Measurements from ENCODE around the gene CTAG2. TPM values are rescaled to one million over a fixed set of nuclear protein-coding genes. Genes with fewer than 3 reads are reported as not detected.
"Not testable (repeated sequence)": the region's sequence is repeated elsewhere in the genome, so short reads cannot be mapped to it uniquely, and the experiment has no call there.

The CTAG2 gene
- polyA plus RNA-seq, 1 donor from 2014 or later = not detected

DNA sequence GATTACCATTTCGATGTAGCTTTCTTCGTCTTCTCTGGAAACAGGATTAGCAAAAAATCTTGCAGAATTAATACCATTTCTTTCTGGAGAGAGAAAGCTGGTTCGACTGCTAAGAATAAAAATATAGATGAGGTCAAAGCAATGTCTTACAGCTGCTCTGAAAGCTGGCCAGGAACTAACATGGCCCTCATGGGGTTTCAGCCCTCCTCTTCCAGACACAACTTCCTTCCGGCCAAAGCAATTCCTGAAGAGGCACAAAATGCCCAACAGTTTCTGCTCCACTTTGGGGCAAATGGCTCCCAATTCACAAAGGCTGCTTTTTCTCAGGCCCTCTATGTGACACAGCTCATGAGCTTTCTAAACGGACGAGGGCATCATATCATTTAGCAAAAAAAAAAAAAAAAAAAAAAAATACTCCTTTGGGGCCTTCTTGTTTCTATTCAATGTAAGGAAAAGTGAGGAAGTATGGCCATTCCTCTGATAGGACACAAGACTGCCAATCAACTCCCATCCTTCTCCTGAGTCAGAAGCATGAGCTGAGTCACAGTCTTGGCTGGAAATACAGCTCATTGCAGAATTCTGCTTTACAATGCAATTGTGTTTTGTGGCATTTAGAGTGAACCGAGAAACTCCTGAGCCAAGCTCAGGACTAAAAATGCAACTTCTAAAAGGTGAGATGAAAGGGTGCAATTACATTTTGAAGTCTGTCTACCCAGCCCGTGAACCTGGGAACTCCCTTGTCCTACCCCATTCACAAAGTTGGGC is 42.7 kb upstream of the CTAG2 start:
- Histone ChIP-seq H3K27me3 (ENCODE audit: insufficient read depth, low read depth, low read length) (no peaks in the 10 kb centered on the region), H4K20me1 (ENCODE audit: insufficient read depth) (no peaks in the 10 kb centered on the region), H2AFZ (ENCODE audit: low read depth, low read length) (no peak overlapping the region), H3K4me3 (ENCODE audit: low read length) (no peak overlapping the region), H3K36me3 (ENCODE audit: insufficient read depth, low read length) (no peaks in the 10 kb centered on the region), H3K9ac (ENCODE audit: low read length) (no peak overlapping the region), H3F3A (ENCODE audit: insufficient read depth, low read length, poor library complexity, severe bottlenecking) (no peaks in the 10 kb centered on the region), H3K4me2 (ENCODE audit: low read length) (no peak overlapping the region), H3K9me2 (ENCODE audit: insufficient read depth, low read length) (no peaks in the 10 kb centered on the region), H3K79me2 (replicated peaks; ENCODE audit: insufficient read depth, low read length) (no peaks in the 10 kb centered on the region), H3K27ac (ENCODE audit: low read length) (no peak overlapping the region), H3K9me3 (ENCODE audit: low read length) (no peaks in the 10 kb centered on the region)
- TF ChIP-seq POLR2AphosphoS5 (IDR thresholded peaks at IDR 0.05) (no peak), SMC3 (conservative IDR thresholded peaks at IDR 0.05; ENCODE audit: poor library complexity) (no peak), RAD21 (conservative IDR thresholded peaks at IDR 0.05) (no peak), EZH2 (IDR thresholded peaks at IDR 0.05; ENCODE audit: borderline replicate concordance, insufficient read depth, low read length, poor library complexity, severe bottlenecking) (no peak), MXI1 (conservative IDR thresholded peaks at IDR 0.05; ENCODE audit: poor library complexity, severe bottlenecking) (no peak), REST (IDR thresholded peaks at IDR 0.05; ENCODE audit: borderline replicate concordance) (no peak), TAF1 (IDR thresholded peaks at IDR 0.05; ENCODE audit: low read depth) (no peak), CTCF (IDR thresholded peaks at IDR 0.05; ENCODE audit: poor library complexity, severe bottlenecking) (no peak), EP300 (conservative IDR thresholded peaks at IDR 0.05; ENCODE audit: poor library complexity, severe bottlenecking) (no peak)

- Histone ChIP-seq H3K79me2 (replicated peaks; ENCODE audit: insufficient read depth, low read length) (no peaks in the 10 kb centered on the region), H3K27ac (ENCODE audit: low read length) (no peak overlapping the region), H3K36me3 (ENCODE audit: insufficient read depth, low read length) (no peaks in the 10 kb centered on the region), H3F3A (ENCODE audit: insufficient read depth, low read length, poor library complexity, severe bottlenecking) (no peaks in the 10 kb centered on the region), H2AFZ (ENCODE audit: low read depth, low read length) (no peak overlapping the region), H3K9me3 (ENCODE audit: low read length) (no peaks in the 10 kb centered on the region), H3K4me3 (ENCODE audit: low read length) (no peak overlapping the region), H4K20me1 (ENCODE audit: insufficient read depth) (no peaks in the 10 kb centered on the region), H3K4me2 (ENCODE audit: low read length) (no peak overlapping the region), H3K9ac (ENCODE audit: low read length) (no peak overlapping the region), H3K27me3 (ENCODE audit: insufficient read depth, low read depth, low read length) (no peaks in the 10 kb centered on the region), H3K9me2 (ENCODE audit: insufficient read depth, low read length) (no peaks in the 10 kb centered on the region)
- TF ChIP-seq TAF1 (IDR thresholded peaks at IDR 0.05; ENCODE audit: low read depth) (no peak), MXI1 (conservative IDR thresholded peaks at IDR 0.05; ENCODE audit: poor library complexity, severe bottlenecking) (no peak), EZH2 (IDR thresholded peaks at IDR 0.05; ENCODE audit: borderline replicate concordance, insufficient read depth, low read length, poor library complexity, severe bottlenecking) (no peak), SMC3 (conservative IDR thresholded peaks at IDR 0.05; ENCODE audit: poor library complexity) (no peak), EP300 (conservative IDR thresholded peaks at IDR 0.05; ENCODE audit: poor library complexity, severe bottlenecking) (no peak), REST (IDR thresholded peaks at IDR 0.05; ENCODE audit: borderline replicate concordance) (no peak), POLR2AphosphoS5 (IDR thresholded peaks at IDR 0.05) (no peak), CTCF (IDR thresholded peaks at IDR 0.05; ENCODE audit: poor library complexity, severe bottlenecking) (no peak), RAD21 (conservative IDR thresholded peaks at IDR 0.05) (no peak)
These were observed 40.0 kb upstream of the CTAG2 start for GRCh38 chrX:154693394-154693793.

- not testable (repeated sequence) for H3F3A ChIP-seq (ENCODE audit: insufficient read depth, low read length, poor library complexity, severe bottlenecking); H2AFZ ChIP-seq (ENCODE audit: low read depth, low read length); H3K36me3 ChIP-seq (ENCODE audit: insufficient read depth, low read length); H3K9me2 ChIP-seq (ENCODE audit: insufficient read depth, low read length); H3K4me3 ChIP-seq (ENCODE audit: low read length); H3K27me3 ChIP-seq (ENCODE audit: insufficient read depth, low read depth, low read length); H3K79me2 ChIP-seq (replicated peaks; ENCODE audit: insufficient read depth, low read length); H3K27ac ChIP-seq (ENCODE audit: low read length); H4K20me1 ChIP-seq (ENCODE audit: insufficient read depth); H3K9me3 ChIP-seq (ENCODE audit: low read length); H3K9ac ChIP-seq (ENCODE audit: low read length); H3K4me2 ChIP-seq (ENCODE audit: low read length)
These were observed 37.1 kb upstream of the CTAG2 start for GRCh38 chrX:154690438-154690837.
